Right lobe of liver (tissue), 4 donors: ENCODE data around the gene LRRC7.

Source experiments
- POLR2A ChIP-seq: fragments of 450-650 bp; IDR thresholded peaks from one replicate; pipeline ENCODE4 v1.6.1; 2017; ENCODE audit warnings: antibody characterized with exemption, mild to moderate bottlenecking
- TF ChIP-seq, protein P1 (sequence below), 4 donors: fragments of 200-600 bp in 3 of 4; fragments of 450-650 bp in 1 of 4; IDR thresholded peaks; one replicate each; pipeline versions ENCODE4 v1.5.1 to v1.8.0; 2016 to 2022; ENCODE audit warnings: antibody characterized with exemption in 4 of 4, mild to moderate bottlenecking in 2 of 4
- donor health status: DM: no; HTN: no; CAD: no.
- donor health status: DM: no; HTN: no; CAD: no.
- donor health status: DM: no; HTN: yes; CAD: no.

DNA sequence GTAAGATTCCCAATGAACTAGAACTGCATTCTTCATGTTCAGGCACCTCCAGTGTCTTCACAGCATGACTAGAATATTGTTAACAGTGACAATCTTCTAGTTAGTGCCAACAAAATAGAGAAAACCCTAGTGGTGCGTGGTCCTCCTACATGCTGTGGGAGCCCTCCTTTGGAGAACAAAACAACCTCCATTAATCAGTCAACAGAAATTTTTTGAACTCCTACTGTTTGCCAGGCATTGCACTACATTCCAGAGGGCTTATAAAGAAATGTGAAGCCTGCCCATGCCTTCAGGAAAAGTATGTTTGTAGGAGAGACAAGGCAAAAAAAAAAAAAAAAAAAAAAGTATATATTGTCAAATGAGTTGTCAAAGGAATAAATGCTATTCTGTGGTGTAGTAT, 385.0 kb downstream of the LRRC7 start:
- TF ChIP-seq, protein P1, sequence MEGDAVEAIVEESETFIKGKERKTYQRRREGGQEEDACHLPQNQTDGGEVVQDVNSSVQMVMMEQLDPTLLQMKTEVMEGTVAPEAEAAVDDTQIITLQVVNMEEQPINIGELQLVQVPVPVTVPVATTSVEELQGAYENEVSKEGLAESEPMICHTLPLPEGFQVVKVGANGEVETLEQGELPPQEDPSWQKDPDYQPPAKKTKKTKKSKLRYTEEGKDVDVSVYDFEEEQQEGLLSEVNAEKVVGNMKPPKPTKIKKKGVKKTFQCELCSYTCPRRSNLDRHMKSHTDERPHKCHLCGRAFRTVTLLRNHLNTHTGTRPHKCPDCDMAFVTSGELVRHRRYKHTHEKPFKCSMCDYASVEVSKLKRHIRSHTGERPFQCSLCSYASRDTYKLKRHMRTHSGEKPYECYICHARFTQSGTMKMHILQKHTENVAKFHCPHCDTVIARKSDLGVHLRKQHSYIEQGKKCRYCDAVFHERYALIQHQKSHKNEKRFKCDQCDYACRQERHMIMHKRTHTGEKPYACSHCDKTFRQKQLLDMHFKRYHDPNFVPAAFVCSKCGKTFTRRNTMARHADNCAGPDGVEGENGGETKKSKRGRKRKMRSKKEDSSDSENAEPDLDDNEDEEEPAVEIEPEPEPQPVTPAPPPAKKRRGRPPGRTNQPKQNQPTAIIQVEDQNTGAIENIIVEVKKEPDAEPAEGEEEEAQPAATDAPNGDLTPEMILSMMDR (IDR thresholded peaks at IDR 0.05), result no peak
- no peak for TF ChIP-seq POLR2A
